Ecto neural progenitor cell (in vitro differentiated cells): ENCODE data around the gene JAK3.
"Not testable (repeated sequence)": the region's sequence is repeated elsewhere in the genome, so short reads cannot be mapped to it uniquely, and the experiment has no call there.

Experiments
- DNase-seq: peaks from one replicate; pipeline ENCODE4 v3.0.0-alpha.2; 2018; ENCODE audit warnings: low spot score

The JAK3 gene

GRCh38 chr19:17847538-17848366 is at the start of gene JAK3:
TSS of gene JAK3 (minus strand) at chr19:17847982. CDS start at chr19:17844417, 3,565 bp downstream.
- peak; percentile 93 for DNase-seq

- DNase-seq = no peak
Measured at GRCh38 chr19:17893766-17894165, 46.0 kb upstream of the JAK3 start.

GRCh38 chr19:17889609-17890214 is 41.9 kb upstream of the JAK3 start:
- DNase-seq = peak; percentile 77

- no peak for DNase-seq
Measured at GRCh38 chr19:17888260-17888659, 40.5 kb upstream of the JAK3 start.

- not testable (repeated sequence) for DNase-seq
Measured at GRCh38 chr19:17887221-17887620, 39.4 kb upstream of the JAK3 start.

GRCh38 chr19:17886515-17886914 is 38.7 kb upstream of the JAK3 start:
- no peak for DNase-seq

DNA sequence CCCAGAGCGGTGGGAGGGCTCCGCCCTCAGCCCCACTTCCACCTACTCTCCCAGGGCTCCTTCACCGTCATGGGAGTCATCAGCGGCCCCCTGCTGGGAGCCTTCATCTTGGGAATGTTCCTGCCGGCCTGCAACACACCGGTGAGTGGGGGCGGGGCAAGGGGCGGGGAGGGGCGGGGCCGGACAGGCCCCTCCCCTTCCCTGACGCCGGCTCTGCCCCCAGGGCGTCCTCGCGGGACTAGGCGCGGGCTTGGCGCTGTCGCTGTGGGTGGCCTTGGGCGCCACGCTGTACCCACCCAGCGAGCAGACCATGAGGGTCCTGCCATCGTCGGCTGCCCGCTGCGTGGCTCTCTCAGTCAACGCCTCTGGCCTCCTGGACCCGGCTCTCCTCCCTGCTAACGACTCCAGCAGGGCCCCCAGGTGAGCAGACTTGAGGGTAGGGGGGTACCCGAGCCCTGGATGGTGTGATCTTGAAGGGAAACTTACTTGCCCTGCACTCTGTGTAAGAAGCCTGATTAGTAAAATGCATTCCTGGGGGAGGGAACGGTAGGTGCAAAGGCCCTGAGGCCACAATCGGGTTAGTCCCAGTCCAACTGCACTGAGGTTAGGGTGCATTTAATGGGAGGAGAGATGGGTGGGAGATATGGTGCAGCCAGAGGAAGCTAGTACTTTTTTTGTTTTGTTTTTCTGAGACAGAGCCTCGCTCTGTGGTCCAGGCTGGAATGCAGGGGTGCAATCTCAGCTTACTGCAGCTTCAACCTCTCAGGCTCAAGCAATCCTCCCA is 36.0 kb upstream of the JAK3 start:
- no peak for DNase-seq

DNA sequence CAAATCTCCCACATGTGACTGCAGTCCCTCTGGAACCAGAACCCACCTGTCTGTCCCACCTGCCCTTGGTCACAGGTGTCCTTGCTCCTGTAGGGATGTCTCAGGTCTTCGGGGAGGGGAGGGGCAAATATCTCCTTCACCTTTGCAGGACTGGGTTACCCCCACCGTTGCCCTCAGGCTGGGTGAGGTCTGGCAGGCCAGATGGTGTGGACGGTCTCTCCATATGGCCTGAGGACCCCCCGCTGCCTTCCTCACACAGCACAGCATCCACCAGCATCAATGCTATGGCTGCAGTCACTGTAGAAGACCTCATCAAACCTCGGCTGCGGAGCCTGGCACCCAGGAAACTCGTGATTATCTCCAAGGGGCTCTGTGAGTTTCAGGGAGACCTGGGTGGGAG is 33.9 kb upstream of the JAK3 start:
- no peak for DNase-seq

DNA sequence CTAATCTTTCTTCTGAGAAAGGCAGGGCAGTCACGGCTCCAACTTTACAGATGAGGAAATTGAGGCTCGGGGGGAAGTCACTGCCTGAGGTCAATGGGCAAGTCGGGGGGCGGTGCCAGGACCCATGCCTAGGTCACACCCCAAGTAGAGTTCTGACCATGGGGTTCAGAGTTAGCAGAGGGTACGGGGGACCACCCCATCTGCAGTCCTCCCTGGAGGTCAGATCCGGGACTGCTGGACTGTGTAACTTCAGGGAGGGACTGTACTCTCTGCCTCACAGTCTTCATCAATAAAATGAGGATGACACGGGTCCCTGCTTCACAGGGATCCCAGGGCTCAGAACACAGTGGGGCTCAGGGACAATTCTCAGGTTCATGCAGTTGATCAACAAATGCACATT is 31.7 kb upstream of the JAK3 start:
- no peak for DNase-seq

GRCh38 chr19:17877696-17878095 is 29.9 kb upstream of the JAK3 start:
- no peak for DNase-seq

DNA sequence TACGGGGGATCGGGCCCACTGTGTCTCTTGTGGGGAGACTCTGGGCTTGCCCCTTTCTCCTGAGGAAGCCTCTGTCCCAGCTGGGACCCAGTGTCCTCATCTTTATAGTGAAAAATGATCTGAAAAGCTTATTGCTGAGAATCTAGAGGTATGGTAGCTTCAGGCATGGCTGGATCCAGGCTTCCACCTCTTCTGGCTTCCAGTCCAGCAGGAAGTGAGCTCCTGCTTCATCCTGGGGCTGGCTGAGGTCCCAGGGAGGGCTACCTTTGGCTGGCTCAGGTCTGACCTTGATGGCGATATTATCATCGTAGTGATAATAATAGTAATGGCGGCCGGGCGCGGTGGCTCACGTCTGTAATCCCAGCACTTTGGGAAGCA is 27.0 kb upstream of the JAK3 start:
- DNase-seq = no peak

DNA sequence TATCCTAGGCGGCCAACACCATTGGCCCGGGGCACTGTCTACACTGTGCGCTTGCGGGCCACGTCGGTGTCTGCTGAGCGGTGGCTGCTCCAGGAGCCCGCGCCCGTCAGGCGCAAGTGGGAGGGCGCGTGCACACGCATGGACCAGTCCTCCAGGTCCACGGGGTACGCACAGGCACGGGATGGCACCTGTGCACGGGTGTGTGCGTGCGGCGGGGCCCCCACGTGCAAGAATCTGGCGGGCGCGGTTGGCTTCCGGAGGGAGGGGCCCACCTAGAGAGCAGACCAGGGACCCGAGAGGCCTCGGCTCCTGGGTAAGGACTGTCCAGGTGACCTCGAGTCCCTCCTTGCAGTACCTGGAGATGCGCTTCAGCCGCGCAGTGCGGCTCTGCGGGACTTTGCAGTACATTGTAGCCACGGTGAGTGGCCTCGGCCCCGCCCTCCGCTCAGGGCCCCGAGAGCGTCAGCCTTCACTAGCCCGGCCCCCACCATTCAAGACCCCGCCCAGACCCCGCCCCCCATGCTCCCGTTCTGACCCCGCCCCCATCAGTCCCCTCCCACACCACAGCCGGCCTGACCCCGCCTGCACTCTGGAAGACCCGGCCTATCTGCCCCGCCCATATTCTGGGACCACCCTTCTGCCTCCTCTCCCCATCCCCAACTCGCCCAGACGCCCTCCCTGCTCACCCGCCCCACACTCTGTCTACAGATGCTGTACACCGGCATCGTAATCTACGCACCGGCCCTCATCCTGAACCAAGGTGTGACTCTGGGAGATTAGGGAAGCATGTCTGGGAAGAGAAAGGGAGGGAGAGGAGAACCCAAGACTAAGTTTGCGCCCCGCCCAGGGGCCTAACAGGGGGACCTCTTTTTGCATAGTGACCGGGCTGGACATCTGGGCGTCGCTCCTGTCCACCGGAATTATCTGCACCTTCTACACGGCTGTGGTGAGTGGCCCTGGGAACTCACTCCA is 26.3 kb upstream of the JAK3 start:
- peak; percentile 89 for DNase-seq

GRCh38 chr19:17872251-17873001 is 24.6 kb upstream of the JAK3 start:
- DNase-seq = no peak

DNA sequence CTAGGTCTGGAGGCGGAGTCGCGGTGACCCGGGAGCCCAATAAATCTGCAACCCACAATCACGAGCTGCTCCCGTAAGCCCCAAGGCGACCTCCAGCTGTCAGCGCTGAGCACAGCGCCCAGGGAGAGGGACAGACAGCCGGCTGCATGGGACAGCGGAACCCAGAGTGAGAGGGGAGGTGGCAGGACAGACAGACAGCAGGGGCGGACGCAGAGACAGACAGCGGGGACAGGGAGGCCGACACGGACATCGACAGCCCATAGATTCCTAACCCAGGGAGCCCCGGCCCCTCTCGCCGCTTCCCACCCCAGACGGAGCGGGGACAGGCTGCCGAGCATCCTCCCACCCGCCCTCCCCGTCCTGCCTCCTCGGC is 24.1 kb upstream of the JAK3 start, which contains the start of gene SLC5A5:
SLC5A5 (plus strand) TSS at position 68 of the 373 bp plus-strand sequence. CDS start 375 bp downstream, outside the sequence.
- DNase-seq = no peak

- DNase-seq = no peak
Measured at GRCh38 chr19:17871032-17871877, 23.5 kb upstream of the JAK3 start.

DNA sequence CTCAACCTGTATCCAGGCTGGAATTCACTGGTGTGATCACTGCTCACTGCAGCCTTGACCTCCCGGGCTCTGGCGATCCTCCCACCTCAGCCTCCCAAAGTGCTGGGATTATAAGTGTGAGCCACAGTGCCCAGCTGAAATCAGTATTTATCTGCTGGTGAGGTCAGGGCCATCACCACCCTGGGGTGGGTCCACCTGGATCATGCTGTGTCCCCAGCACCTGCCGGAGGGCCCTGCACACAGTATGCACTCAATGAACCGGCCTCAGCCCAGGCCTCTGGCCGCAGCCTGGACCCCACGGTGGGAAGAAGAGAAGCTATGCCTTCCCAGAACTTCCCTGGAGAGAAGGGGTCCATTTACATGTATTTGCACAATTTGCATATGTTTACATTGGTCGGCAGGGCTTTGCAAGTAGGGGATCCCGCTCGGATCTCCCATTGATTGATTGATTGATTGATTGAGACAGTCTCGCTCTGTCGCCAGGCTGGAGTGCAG is 21.4 kb upstream of the JAK3 start:
- DNase-seq = no peak

- DNase-seq = no peak
Measured at GRCh38 chr19:17868669-17869068, 20.9 kb upstream of the JAK3 start.

DNA sequence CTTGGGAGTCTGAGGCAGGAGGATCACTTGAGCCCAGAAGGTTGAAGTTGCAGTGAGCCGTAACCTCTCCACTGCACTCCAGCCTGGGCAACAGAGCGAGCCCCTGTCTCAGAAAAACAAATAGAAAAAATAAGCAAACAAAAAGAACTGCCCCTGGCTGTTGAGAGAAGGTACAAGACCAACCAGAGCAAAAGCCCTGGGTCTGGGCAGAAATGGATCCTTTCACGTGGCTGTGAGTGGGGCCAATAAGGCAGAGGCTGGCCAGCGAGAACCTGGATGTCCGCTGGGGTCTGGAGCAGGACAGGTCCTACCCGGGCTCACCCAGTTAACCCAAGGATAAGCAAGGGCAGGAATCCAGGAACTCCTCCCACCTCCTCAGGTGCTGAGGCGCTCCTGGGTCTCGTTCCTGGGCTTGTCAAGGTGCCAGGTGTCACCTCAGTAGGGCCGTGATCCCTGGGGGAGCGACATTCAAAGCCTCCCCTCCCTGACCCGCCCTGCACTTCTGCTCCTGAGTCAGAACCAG is 19.2 kb upstream of the JAK3 start:
- no peak for DNase-seq

- no peak for DNase-seq
Measured at GRCh38 chr19:17866312-17866963, 18.7 kb upstream of the JAK3 start.
